Gastrocnemius medialis (tissue), 4 donors: Measurements from ENCODE around the gene IRAK1.

Experiments used
- POLR2A ChIP-seq, 2 donors: fragments of 450-650 bp; IDR thresholded peaks; one replicate each; pipeline ENCODE4 v1.6.1; 2017; ENCODE audit warnings: antibody characterized with exemption in 2 of 2, mild to moderate bottlenecking in 2 of 2, moderate library complexity in 2 of 2
- TF ChIP-seq, protein P1 (sequence below), 5 experiments: fragments of 450-650 bp in 3 of 5; fragments of 200-600 bp in 2 of 5; sonication (generic) in 2 of 5; IDR thresholded peaks in 4 of 5; conservative IDR thresholded peaks in 1 of 5; 1 replicate in 4 of 5; 2 replicates in 1 of 5; pipeline ENCODE4 v1.5.1; 2016 to 2019; ENCODE audit warnings: antibody characterized with exemption in 5 of 5, mild to moderate bottlenecking in 3 of 5, moderate library complexity in 3 of 5

DNA sequence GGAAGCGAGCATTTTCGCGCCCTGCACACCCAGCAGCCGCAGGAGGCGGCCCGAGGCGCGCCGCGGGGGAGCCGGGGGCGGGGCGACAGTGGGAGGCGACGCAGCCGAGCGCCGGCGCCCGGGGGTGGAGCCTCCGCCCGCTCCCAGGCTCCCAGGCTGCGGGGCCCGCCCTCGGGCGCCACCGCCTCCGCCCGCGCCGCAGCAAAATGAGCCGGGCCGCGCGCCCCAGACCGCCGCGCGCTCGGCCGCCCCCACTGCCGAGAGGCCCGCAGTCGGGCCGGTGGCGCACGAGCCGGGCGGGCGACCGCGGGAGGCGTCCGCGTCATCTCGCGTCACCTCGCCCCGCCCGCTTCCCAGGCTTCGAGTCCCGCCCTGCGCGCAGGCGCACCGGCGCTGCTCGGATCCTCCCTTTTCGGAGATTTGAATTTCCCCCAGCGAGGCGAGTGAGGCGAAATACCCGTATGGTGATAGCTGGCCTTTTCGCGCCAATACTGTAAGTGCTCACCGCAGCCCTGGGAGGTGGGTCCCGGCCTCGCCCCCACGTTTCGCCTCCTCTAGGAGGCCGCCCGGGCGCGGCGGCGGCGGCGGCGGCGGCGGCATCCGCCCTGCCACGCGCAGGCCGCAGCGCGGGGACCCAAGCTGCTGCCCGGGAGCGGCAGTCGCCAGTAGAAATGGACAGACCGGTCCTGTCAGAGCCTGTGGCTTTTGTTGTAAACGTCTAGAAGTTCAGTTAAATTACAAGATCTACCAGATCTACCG lies 47.2 kb downstream of the IRAK1 start, which contains the start of gene TMEM187:
- TF ChIP-seq, protein P1, sequence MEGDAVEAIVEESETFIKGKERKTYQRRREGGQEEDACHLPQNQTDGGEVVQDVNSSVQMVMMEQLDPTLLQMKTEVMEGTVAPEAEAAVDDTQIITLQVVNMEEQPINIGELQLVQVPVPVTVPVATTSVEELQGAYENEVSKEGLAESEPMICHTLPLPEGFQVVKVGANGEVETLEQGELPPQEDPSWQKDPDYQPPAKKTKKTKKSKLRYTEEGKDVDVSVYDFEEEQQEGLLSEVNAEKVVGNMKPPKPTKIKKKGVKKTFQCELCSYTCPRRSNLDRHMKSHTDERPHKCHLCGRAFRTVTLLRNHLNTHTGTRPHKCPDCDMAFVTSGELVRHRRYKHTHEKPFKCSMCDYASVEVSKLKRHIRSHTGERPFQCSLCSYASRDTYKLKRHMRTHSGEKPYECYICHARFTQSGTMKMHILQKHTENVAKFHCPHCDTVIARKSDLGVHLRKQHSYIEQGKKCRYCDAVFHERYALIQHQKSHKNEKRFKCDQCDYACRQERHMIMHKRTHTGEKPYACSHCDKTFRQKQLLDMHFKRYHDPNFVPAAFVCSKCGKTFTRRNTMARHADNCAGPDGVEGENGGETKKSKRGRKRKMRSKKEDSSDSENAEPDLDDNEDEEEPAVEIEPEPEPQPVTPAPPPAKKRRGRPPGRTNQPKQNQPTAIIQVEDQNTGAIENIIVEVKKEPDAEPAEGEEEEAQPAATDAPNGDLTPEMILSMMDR (IDR thresholded peaks at IDR 0.05 in 4 of 5, conservative IDR thresholded peaks at IDR 0.05 in 1 of 5), result no peak
- peak; percentile 60 to 71 for TF ChIP-seq POLR2A (IDR thresholded peaks at IDR 0.05)
